SK-N-DZ (cell line): ENCODE measurements around the gene PPM1M.
A peak's percentile ranks its signal among the peaks of the same experiment; 100 is the strongest.

ENCODE experiments used
- DNase-seq: peaks from one replicate; pipeline ENCODE4 v3.0.0-alpha.2; 2015; ENCODE audit warnings: low spot score

PPM1M gene

DNA sequence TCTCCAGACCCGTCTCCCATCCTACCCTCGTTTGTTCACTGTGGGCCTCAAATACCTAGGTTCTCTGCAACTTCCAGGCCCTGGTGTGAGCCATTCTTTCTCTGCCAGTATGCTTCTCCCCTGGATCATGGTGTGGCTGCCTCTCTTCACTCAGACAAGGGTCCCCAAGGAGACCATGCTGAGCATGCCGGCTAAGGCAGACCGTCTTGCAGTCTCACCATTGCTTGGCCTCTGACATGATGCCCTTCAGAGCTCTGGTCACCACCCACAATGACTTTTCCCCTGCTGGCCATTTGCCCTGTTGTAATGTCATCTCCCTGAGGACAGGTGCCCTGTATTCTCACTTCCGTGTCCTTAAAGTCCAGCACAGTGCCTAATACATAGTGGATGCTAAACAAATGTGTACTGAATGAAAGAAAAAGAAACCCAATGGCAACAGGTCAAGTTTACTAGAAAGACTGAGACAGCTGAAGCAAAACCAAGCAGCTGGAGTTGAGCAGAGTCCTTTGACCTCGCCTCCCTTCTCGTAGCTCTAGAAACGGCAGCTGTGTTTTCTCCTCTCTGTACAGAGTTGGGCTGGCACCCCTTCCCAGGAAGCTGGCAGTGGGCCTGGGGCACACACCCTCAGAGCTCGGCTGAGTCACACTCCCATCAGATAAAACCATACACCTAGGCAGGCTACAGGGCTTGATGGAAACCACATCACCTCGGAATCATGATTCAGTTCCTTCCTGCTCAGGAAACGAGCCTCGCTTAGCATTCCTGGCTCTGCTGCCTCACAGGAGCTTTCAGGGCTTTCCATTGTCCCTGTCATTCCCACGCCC, 28.8 kb upstream of the PPM1M start:
- DNase-seq, result no peak

DNA sequence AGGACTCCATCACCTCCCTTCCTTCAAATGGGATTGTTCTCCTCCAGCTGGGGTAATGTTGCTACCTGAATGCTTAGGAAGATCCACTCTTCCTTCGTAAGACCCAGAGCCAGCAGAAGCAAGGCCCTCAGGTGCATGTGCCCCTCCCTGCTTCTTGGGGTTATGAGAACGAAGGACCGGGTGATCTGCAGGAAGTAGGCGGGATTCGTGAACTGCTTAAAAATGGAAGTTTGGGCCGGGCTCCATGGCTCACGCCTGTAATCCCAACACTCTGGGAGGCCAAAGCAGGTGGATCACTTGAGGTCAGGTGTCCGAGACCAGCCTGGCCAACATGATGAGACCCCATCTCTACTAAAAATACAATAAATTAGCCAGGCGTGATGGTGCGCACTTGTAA, 28.2 kb upstream of the PPM1M start:
- no peak for DNase-seq

DNA sequence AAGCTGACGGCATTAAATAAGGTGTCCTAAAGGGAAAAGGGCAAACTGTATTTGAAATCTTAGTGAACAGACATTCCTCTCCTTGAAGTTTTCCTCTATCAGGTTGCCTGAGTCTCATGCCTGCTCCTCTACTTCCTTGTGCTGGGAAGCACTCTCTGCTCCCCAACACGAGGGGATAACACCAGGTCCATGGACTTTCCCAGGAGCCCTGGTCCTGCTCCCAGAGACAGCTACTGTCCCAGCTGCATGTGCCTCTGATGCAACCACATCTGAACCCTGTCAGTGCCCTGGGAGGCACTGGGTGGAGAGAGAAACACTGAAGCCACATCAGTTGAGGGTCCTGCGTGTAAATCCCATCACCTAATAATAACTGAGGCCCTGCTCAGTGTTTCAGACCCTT, 27.5 kb upstream of the PPM1M start:
- DNase-seq, result no peak

GRCh38 chr3:52218454-52218853, 27.1 kb upstream of the PPM1M start:
- DNase-seq, result no peak

GRCh38 chr3:52218937-52219650, 26.5 kb upstream of the PPM1M start:
- DNase-seq, result peak; percentile 47

DNA sequence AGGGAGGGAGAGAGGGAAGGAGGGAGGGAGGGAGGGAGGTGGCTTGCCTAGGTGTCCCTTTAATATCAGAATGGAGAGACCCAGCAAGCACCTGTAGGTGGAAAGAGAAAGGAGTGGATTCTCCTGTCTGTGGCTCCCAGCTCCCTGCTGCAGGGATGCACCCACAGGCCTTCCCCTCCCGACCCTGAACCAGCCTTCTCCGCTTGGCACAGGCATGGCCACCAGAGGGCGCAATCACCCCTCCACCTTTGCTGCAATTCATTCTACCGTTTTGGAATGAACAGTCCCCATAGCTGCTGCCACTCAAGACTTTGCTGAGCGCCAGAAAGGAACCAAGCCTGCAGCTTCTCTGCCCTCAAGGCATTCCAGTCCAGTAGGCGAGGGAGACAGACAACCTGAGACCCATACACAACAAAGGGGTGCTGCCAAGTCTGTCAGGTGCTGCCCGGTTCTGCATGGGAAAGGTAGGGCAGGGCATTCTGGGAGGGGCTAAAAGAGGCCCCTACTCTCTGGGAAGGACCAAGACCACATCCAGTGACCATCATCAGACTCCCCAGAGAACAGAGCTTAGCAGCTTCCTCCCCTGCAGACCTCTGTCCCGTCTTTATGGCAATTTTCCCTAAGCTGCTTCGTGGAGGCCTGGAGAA, 25.1 kb upstream of the PPM1M start:
- DNase-seq, result peak; percentile 74

DNA sequence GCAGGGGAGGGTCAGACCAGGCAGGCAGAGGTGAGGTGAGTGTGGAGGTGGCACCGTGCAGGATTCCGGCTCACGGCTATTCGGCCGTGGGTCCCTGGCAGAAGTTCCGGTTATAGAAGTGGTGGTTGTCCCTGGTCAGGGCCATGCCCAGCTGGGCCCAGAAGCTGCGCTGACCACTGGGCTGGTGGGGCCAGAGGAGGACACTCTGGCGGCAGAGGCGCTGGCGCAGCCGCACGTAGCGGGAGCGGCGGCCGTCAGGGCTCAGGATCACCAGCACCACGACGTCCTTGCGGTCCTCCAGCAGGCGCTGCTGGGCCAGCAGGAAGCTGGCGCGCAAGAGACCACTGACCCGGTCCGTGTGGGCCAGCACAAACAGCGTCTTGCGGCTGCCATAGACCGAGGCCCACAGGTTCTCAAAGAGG, 24.4 kb upstream of the PPM1M start:
- no peak for DNase-seq

DNA sequence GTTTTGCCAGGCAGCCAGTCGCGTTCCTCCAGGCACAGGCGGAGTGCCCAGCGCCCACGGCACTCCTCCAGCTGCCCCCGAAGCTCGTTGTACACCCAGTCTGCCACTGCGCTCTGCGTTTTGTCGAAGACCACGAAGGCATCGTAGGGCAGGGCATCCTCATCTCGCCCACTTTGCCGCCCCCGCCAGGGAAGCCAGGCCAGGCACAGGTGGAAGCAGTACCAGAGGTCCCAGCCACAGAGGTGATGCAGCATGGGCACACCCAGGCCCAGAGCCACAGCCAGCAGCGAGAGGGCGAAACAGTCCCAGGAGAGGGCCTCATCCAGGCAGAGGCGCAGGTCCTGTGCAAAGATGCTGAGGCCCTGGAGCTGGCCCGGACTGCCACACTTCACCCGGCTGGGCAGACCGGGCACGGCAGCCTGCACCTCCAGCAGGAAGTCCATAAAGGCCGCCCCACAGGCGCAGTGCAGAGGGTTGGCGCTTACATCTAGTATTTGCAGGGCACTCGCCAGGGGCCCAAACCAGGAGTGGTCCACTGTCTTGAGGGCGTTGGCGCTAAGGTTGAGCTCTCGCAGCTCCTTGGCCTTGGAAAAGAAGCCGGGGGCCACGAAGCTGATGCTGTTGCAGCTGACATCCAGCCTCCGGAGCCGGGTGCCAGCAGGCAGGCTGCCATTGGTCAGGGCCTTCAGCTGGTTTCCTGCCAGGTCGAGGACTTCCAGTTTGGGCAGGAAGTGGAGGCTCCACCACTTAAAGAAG, 23.8 kb upstream of the PPM1M start:
- no peak for DNase-seq

DNA sequence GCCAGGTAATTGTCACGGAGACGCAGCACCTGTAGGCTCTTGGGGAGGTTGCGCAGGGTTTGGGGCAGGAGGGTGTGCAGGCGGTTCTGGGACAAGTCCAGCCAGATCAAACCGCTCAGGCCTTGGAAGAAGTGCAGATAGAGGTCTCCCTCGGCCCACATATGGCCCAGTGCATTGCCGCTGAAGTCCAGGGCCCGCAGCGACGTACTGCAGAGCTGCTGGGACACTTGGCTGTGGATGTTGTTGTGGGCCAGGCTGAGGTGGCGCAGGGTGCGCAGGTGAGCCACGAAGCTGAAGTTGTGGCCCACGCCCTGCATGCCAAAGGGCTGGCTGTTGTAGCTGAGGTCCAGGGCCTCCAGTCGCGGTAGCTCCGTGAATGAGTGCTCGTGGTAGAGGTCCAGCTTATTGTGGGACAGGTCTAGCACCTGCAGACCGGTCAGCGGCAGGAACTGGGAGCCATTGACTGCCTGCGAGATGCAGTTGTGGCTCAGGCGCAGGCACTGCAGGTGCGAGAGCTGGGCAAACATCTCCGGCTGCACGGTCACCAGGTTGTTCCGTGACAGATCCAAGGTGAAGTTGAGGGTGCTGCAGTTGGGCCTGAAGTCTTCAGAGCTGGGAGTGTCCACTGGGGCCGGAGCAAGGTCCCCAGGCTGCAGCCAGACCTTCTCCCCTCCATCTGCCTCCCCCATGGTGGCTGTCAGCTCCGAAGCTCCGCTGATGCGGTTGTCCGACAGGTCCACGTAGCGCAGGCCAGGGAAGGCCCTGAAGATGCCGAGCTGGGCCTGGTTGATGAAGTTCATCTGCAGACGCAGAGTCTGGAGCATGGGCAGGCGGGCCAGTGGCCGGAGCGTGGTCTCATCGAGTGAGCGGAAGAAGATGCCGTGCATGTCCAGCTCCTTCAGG, 23.0 kb upstream of the PPM1M start:
- DNase-seq, result no peak

DNA sequence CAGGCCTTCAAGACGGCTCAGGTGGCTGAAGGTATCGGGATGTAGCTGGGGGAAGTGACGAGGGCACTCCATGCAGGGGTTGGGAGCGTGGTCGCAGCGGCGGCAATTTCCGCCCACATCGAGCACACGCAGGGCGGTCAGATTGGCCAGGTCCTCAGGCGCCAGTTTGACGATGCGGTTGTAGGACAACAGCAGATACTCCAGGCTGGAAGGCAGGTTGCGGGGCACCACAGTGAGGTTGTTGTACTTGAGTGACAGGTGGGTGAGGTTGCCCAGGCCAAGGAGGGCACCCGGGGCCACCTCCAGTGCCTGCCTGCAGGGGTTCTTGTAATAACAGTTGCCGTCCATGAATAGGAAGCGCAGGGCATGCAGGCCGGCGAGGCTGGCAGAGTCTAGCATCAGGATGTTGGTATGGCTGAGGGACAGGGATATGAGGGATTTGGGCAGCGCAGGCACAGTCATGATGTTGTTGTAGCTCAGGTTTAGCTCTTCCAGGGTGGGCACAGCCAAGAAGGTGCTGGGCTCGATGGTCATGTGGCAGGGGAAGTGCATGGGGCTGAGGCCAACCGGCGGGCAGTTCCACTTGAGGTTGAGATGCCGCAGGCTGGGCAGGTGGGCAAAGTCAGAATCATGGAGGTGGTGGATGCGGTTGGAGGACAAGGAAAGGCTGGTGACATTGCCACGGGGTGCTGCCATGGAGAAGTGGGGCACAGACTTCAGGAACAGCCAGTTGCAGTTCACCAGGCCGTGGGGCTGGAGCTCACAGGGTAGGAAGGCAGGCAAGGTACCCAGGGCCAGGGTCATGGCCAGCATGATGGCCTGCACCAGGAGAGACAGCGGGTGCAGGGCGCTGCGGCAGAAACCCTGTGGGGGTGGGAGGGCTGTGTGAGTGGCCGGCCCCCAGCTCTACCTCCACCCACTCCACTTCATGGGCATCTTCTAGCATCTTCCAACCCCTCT, 21.8 kb upstream of the PPM1M start:
- no peak for DNase-seq

DNA sequence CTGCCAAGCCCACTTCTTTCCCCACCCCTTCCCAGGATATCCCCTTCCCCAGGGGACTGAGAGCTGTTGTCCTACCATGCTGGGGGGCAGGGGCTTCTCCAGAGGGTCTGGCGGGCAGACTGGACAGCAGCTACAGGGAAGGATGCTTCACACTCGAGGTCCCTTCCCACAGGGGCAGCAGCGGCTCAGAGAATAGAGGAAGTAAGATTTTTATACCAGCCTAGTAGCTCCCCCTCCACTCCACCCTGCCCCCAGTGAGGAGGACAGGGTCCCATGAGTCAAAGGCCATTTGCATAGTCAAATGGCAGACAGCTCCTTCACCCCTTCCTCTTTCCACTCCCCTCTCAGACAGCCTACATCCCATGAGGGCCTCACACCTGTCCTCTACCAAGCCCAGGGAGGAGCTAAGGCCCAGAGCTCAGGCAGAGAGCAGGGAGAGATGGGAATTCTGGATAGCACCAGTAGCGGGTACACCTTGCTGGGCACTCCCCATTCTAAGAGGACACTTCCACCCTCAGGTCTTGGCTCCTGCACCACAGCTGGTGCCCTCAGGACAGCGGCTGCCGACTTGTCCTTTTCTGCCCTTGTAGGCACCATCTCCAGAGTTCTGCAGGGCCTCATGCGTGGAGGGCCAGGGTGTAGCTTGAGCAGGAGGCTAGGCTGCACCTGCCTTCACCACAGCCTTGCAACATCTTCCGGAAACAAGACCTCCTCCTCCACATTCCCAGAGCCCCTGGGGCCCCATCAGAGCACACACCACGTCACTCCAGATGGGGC, 19.9 kb upstream of the PPM1M start, which contains the start of gene TLR9:
TLR9 (minus strand) TSS at position 194 of the 777 bp plus-strand sequence; CDS start at position 78, 116 bp downstream.
- no peak for DNase-seq

- no peak for DNase-seq
These were observed 19.2 kb upstream of the PPM1M start for GRCh38 chr3:52226229-52226817.

GRCh38 chr3:52227117-52227516, 18.4 kb upstream of the PPM1M start:
- no peak for DNase-seq

DNA sequence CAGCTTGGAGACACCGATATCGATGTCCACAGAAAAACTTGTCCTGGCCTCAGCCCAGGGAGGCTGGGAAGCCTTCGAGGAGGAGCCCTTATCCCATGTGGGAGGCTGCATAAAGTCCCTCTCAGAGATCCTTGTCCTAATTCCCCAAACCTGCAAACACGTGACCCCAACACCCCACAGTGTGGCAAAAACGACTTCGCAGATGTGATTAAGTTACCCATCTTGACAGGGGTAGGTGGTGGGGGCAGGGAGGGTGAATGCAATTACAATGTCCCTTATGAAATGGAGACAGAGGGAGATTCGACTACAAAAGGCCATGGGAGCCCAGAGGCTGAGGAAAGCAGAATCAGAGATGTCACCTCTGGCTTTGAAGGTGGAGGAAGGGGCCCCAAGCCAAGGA, 17.8 kb upstream of the PPM1M start:
- no peak for DNase-seq

DNA sequence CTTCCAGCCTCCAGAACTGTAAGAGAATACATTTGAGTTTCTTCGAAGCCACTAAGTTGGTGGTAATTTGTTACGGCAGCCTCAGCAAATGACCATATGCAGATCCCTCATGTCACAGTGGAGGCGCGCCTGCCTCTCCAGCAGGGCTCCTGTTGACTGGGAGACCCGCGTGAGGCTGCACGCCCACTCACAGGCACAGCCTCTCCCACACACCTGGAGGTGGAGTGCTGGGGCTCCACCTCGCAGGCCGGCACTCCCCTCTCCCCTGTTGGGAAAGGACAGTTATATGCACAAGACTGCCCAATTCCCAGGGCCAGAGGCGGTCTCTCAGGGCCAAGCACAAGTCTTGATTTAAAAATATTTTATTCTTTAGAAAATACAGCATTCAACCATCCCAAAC, 17.3 kb upstream of the PPM1M start:
- no peak for DNase-seq

- DNase-seq, result no peak
These were observed 16.7 kb upstream of the PPM1M start for GRCh38 chr3:52228751-52229291.

DNA sequence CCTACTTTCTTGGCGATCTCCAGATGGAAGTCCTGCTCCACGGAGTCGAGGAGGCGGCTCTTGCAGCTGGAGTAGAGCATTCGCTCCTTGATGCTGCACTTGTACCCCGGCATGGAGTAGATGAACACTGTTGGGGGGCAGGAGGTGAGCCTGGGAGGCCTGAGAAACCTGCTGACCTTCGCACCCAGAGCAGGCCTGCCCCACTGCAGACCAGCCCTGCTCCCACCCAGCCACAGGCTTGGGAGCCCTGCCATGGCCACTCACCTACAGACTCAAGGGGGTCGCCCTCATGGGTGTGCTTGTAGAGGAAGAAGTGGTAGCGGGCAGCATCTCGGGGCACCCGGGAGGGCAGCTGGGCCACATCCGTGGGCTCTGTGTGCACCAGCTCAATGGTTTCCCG, 15.9 kb upstream of the PPM1M start:
- DNase-seq, result no peak

DNA sequence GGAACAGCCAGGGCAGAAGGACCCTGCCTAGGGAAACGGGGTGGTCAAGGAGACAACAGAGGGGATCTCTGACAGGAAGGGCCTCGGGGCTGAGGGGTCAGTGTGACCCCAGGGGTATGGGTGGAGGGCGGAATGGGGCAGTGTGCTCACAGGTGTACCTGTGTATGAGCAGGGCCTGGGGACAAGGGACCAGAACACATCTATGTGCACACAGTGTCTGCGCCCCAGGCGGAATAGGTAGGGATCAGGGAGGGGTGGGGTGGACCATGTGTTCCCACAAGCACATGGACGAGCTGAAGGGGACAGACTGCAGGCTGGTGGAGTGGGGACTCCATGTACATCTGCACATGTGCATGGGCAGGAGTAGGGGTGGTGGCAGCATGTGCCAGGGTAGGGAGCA, 15.1 kb upstream of the PPM1M start:
- no peak for DNase-seq
